GM12878 (cell line): Measurements from ENCODE around the gene ISG15. TPM values are rescaled to one million over a fixed set of nuclear protein-coding genes. Genes with fewer than 3 reads are reported as not detected.

ENCODE experiments used
- ATF7 ChIP-seq: fragments of 450-650 bp; IDR thresholded peaks from 2 replicates; pipeline ENCODE4 v1.6.1; 2016; ENCODE audit warnings: low read depth, mild to moderate bottlenecking
- BCL11A ChIP-seq: IDR thresholded peaks from 2 replicates; pipeline ENCODE4 v1.6.1; 2011; ENCODE audit warnings: low read depth, low read length
- BCL3 ChIP-seq: IDR thresholded peaks from 2 replicates; pipeline ENCODE4 v1.6.1; 2011; ENCODE audit warnings: borderline replicate concordance, low read depth, mild to moderate bottlenecking, moderate library complexity, low read length; ENCODE audit not compliant: insufficient read depth, poor library complexity, severe bottlenecking
- CREM ChIP-seq: IDR thresholded peaks from 2 replicates; pipeline ENCODE4 v1.6.1; 2014; ENCODE audit warnings: antibody characterized with exemption, low read depth
- DPF2 ChIP-seq: fragments of 450-650 bp; IDR thresholded peaks from 2 replicates; pipeline ENCODE4 v1.6.1; 2017; ENCODE audit warnings: mild to moderate bottlenecking
- IRF4 ChIP-seq: IDR thresholded peaks from 2 replicates; pipeline ENCODE4 v1.6.1; 2011; ENCODE audit warnings: low read depth, low read length
- LARP7 ChIP-seq: fragments of 450-650 bp; IDR thresholded peaks from 2 replicates; pipeline ENCODE4 v1.6.1; 2017; ENCODE audit warnings: mild to moderate bottlenecking
- MEF2A ChIP-seq: IDR thresholded peaks from 2 replicates; pipeline ENCODE4 v1.6.1; 2011; ENCODE audit warnings: low read depth, mild to moderate bottlenecking, low read length, moderate library complexity; ENCODE audit not compliant: insufficient read depth
- MXI1 ChIP-seq: fragments of 150-350 bp; IDR thresholded peaks from 2 replicates; pipeline ENCODE4 v1.6.1; 2011; ENCODE audit warnings: low read depth, mild to moderate bottlenecking, inconsistent platforms, low read length, improper control_type of control experiment
- RUNX3 ChIP-seq: IDR thresholded peaks from 2 replicates; pipeline ENCODE4 v1.6.1; 2012; ENCODE audit warnings: low read length, inconsistent platforms
- polyA plus RNA-seq, 11 experiments: library from polyadenylated mRNA; depleted of rRNA in 4 of 11; unstranded in 6 of 11; stranded (reverse) in 5 of 11; fragments of >200 nt; fragmentation: Nextera tagmentation in 4 of 11; fragmentation: Illumina TruSeq in 1 of 11; extraction: Ambion mirVana in 4 of 11; extraction: Trizol in 1 of 11; gene quantifications; 1 replicate in 1 of 11; 2 replicates in 10 of 11; pipeline versions ENCODE4 v1.2.1 to v1.2.3, GENCODE V29; 2011 to 2016; ENCODE audit warnings: inconsistent platforms in 2 of 11, missing spikeins in 2 of 11, low read depth in 1 of 11
- total RNA-seq, 4 experiments: library from RNA; depleted of rRNA in 3 of 4; stranded (reverse); fragments of >200 nt in 3 of 4; fragmentation: Illumina TruSeq in 1 of 4; extraction: Trizol in 1 of 4; gene quantifications; 2 replicates each; pipeline versions ENCODE4 v1.2.1 to v1.2.3, GENCODE V29; 2013 to 2021
- TF ChIP-seq, protein P1 (sequence below): IDR thresholded peaks from 2 replicates; pipeline ENCODE4 v1.6.1; 2011; ENCODE audit warnings: borderline replicate concordance, low read depth, mild to moderate bottlenecking, moderate library complexity, mixed read lengths, low read length; ENCODE audit not compliant: insufficient read depth; ENCODE audit errors: extremely low read length

ISG15 gene
- total and polyA plus RNA-seq, 10 of the 15 experiments (the other 5 are each of a cell fraction or from before 2014, with no cell fraction given): 7.8 to 384 (median 274) TPM

- TF ChIP-seq CREM: peak; percentile 39; the same call in 1 of the 2 replicates
- TF ChIP-seq MXI1: peak; percentile 32; the same call in 1 of the 2 replicates
- 0 out of 2 replicates have a peak, but pooled peaks have one; percentile 18 for TF ChIP-seq ATF7
- TF ChIP-seq BCL3: peak; percentile 50
- TF ChIP-seq DPF2: 0 out of 2 replicates have a peak, but pooled peaks have one; percentile 63
- peak; percentile 93 for TF ChIP-seq MEF2A
- TF ChIP-seq LARP7: 0 out of 2 replicates have a peak, but pooled peaks have one; percentile 39
- TF ChIP-seq, protein P1, sequence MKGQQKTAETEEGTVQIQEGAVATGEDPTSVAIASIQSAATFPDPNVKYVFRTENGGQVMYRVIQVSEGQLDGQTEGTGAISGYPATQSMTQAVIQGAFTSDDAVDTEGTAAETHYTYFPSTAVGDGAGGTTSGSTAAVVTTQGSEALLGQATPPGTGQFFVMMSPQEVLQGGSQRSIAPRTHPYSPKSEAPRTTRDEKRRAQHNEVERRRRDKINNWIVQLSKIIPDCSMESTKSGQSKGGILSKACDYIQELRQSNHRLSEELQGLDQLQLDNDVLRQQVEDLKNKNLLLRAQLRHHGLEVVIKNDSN: peak; percentile 53
- 0 out of 2 replicates have a peak, but pooled peaks have one; percentile 44 for TF ChIP-seq IRF4
- TF ChIP-seq BCL11A: 0 out of 2 replicates have a peak, but pooled peaks have one; percentile 10
- peak; percentile 27; the same call in 1 of the 2 replicates for TF ChIP-seq RUNX3
These were observed 17.8 kb downstream of the ISG15 start (continued) for GRCh38 chr1:1030867-1031658.
